GM19240 (cell line): ENCODE data around the gene ROR2.

Experiments used
- DNase-seq: peaks from one replicate; pipeline ENCODE4 v3.0.0; 2011; ENCODE audit warnings: low spot score; ENCODE audit not compliant: insufficient read length

The ROR2 gene

GRCh38 chr9:91880378-91880972 is 69.6 kb downstream of the ROR2 start:
- no peak for DNase-seq

DNA sequence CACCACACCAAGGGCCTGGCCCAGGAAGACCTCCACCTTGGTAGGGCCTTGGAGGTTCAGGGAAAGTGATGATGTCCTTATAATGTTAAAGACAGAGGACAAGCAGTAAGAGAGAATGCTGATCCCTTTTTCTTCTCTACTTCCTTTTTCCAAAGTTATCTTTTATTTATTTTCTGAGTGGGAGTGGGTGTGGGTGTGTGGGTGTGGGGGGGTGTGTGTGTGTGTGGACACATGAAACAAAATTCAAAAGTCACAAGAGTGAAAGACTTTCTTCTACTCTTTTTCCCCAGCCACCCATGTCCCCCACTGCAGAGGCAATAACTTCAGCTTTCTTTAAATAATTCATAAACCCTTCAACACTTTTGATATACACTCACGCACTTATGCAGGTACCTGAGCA is 70.8 kb downstream of the ROR2 start:
- DNase-seq: no peak

DNA sequence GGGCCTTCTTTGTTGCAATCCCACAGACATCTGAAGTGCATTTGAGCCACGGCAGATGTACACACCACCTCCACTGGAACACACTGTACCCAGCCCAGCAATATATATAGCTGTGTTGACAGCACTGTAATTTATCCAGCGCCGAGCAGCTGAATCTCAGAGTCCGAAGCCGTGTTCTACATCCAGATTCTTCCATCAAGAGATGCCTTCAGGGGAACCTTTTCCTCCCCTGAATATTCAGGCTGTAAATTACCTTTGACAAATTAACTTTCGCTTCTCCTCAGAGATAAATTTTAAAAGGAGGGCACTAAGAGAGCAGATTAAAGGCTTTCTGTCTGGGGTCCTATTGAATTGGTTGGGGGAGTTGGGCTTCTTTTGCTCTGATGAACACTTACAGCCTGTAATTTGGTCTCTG is 76.4 kb downstream of the ROR2 start:
- no peak for DNase-seq

GRCh38 chr9:91868732-91869391 is 81.2 kb downstream of the ROR2 start:
- no peak for DNase-seq

DNA sequence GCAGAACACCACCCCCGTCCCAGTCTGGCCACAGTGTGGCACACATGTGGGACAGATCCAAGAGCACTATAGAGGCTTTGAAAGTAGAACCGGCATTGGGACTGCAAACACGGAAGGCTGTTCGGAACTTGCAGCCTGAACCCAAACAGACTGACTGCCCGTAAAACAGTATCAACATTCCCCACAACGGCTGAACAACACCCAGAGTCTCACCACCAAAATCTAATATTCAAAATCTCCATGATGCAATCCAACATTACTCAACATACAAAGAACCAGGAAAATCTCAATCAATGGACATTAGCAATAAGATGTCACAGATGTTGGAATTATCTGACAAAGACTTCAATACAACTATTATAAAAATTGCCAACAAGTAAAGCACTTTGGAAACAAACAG is 82.3 kb downstream of the ROR2 start:
- DNase-seq: no peak

- DNase-seq: no peak
These were observed 85.0 kb downstream of the ROR2 start for GRCh38 chr9:91865041-91865440.

GRCh38 chr9:91864380-91864779 is 85.6 kb downstream of the ROR2 start:
- DNase-seq: no peak

DNA sequence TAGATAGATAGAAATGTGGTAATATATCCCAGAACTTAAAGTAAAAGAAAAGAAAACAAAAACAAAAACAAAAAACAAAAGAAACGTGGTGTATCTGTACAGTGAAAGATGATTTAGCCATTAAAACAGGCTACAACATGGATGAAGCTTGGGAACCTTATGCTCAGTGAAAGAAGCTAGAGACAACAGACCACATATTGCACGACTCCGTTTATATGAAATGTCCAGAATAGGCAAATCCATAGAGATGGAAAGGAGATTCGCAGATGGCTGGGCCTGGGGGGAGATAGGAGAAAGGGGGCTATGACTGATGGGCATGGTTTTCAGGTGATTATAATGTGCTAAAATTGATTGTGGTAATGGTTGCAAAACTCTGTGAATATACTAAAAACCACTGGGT is 86.6 kb downstream of the ROR2 start:
- no peak for DNase-seq

DNA sequence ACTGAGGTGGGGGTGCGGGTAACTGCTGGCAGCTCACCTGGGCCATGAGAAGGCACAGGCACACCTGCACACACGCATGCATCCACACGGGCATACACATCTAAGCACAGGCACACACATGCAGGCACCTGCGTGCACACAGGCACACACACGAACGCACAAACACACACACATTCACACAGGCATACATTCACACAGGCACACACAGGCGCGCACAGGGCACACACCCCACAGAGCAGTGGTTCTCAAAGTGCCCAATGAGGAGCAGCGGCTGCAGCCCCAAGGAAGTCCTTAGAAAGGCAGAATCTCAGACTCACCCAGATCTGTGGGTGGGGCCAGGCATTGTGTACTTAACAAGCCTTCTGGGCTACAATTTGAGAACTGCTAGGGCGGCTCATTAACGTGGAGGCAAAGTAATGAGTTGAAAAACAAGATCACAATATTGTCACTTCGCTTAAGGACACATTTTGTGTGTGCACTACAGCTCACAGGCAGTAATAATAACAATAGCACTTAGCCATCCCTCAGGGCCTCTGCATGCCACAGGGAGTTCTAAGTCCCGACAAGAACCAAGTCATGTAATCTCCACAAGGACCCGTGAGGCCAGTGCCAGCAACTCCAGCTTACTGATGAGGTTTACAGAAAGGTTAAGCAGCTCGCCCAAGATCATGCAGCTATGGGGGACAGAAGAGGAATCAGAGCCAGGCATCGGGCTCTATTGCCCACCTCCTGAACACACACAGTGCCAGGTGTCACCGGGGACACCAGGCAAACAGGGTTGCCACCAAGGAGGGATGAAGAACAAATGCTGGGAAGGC is 91.6 kb downstream of the ROR2 start:
- DNase-seq: no peak

- no peak for DNase-seq
These were observed 92.5 kb downstream of the ROR2 start for GRCh38 chr9:91857291-91858212.

DNA sequence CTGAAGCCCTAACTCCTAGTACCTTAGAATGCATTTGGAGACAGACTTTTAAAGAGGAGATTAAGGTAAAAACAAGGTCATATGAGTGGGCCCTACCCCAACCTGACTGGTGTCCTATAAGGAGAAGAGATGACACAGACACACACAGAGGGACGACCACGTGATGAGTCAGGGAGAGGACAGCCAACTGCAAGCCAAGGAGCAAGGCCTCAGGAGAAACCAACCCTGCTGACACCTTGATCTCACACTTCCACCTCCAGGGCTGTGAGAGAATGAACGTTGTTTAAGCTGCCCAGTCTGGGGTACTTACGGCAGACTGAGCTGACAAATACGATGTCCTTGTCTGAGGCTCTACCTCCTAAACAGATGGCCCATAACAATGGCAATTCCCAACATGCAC is 93.6 kb downstream of the ROR2 start:
- no peak for DNase-seq

DNA sequence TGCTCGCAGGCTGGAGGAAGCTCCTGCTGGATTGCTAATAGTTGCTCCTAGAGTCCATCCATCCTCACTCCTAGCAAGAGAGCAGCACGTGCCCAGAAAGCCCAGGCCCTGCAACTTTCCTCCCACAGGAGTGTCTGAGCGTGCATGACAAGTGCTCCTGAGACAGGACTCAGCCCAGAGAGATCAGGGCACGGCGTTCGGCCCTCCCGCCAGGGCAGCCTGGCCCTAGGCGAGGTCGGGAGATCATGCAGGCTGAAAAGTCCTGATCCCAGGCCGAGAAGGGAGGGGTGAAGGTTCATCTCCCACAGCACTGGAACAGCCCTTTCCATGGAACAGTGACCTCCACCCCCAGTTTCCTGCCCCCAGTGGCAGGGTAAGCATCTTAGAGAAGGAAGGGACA is 94.8 kb downstream of the ROR2 start:
- DNase-seq: no peak

DNA sequence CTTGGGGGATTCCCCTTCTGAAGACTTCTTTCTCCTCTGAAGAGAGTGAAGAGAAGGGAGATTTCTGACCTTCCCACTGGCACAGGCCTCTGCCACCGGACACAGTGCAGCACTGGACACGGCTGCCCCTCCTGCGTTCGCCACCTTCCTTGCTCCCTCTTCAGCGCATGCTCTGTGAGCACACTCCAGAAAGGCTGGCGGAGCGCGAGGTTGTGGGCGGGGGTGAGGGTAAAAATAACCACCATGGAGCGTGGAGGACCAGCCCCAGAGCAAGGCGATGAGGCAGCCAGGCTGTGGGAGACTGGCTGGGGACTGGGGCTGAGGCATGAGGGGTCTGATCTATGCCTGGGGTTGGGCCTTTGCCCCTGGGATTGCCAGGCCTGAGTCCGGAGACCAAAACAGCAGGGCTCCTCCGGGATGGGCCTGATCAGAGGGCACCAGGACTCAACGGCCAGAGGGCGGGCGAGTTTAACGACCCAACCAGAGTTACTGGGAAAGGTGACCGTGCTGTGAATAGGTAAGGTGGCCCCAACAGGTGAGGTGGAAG is 97.2 kb downstream of the ROR2 start:
- no peak for DNase-seq

DNA sequence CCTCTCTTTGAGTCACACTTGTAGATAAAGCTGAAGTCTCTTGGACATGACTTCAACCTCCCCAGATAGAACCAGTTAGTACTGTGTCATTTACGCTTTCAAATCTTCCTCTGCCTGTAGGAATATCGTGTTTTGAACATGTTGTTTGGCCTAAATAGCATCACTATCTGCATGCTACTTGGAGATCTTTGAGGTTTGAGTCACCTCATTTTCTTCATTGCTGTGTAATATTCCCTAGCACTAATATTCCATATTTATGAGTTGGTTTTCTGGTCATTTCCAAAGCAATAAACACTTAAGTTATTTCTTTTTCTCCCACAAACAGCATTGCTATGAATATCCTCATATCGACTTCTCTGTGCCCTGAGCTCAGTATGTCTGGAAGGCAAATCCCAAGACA is 100.3 kb downstream of the ROR2 start:
- DNase-seq: no peak

DNA sequence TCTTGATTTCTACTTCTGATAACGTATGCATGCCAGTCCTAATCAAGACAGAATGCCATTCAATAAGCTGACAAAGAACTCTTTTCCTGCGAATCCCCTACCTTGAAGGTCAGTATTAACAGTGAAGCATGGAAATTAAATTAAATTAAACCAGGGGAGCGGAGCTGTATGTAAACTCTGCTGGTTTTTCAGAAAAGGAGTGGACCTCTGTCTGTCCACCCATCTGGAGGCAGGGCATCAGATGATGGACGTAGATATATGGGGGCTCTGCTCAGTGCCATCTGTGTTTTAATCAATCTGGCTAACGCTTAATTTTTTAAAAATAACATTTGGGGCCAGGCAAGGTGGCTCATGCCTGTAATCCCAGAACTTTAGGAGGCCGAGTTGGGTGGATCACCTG is 101.9 kb downstream of the ROR2 start:
- DNase-seq: no peak

DNA sequence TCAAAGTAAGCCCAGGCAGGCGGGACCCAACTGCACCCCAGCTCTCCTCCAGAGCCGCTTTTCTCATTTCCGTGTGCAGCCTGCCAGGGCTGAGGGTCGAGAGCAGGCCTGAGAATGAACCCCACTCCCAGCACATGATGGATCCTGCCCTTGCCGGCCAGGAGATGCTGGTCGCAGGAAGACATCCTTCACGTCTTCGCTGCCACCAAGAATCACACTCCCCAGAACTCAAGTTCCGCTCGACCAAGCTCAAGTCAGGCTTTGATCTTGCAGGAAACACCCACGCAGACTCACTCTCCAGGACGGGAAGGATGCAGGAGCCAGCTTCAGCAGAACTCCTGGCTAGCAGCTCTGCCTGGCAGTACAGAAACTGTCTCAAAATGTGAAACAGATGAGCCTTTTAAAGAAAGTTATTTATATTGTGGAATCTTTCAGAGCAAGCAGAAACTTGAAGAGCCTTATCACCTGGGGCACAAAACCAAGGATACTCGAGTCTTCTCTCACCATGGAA is 102.4 kb downstream of the ROR2 start:
- DNase-seq: no peak

GRCh38 chr9:91845879-91846278 is 104.1 kb downstream of the ROR2 start:
- no peak for DNase-seq

GRCh38 chr9:91844701-91845291 is 105.2 kb downstream of the ROR2 start:
- no peak for DNase-seq

- DNase-seq: no peak
These were observed 105.8 kb downstream of the ROR2 start for GRCh38 chr9:91844190-91844589.

GRCh38 chr9:91843623-91844148 is 106.3 kb downstream of the ROR2 start:
- DNase-seq: no peak
